DOHH2 (cell line): ENCODE measurements around the gene EXOSC7.

Experiments used
- H3F3A ChIP-seq: fragments of 200-600 bp; sonication (generic), shearing (Covaris generic); 2 replicates; pipeline ENCODE4 v1.6.0; 2016; ENCODE audit warnings: antibody characterized with exemption, mild to moderate bottlenecking; ENCODE audit not compliant: control insufficient read depth, insufficient read depth
- H3K27ac ChIP-seq: fragments of 200-600 bp; sonication (generic); 2 replicates; pipeline ENCODE4 v1.5.1; 2014; ENCODE audit warnings: low read depth, mild to moderate bottlenecking, low read length, moderate library complexity
- H3K27me3 ChIP-seq: fragments of 200-600 bp; sonication (generic); 2 replicates; pipeline ENCODE4 v1.6.1; 2014; ENCODE audit warnings: mild to moderate bottlenecking, low read length, mixed read lengths; ENCODE audit not compliant: control insufficient read depth
- H3K36me3 ChIP-seq: fragments of 200-600 bp; sonication (generic); 2 replicates; pipeline ENCODE4 v1.6.1; 2014; ENCODE audit warnings: mild to moderate bottlenecking, low read length, moderate library complexity, mixed read lengths; ENCODE audit not compliant: control insufficient read depth
- H3K4me1 ChIP-seq: fragments of 200-600 bp; sonication (generic); 2 replicates; pipeline ENCODE4 v1.6.1; 2014; ENCODE audit warnings: mild to moderate bottlenecking, low read length, mixed read lengths; ENCODE audit not compliant: control insufficient read depth
- H3K4me2 ChIP-seq: fragments of 200-600 bp; sonication (generic); 2 replicates; pipeline ENCODE4 v1.6.0; 2014; ENCODE audit warnings: mild to moderate bottlenecking, low read length, moderate library complexity
- H3K4me3 ChIP-seq: fragments of 200-600 bp; sonication (generic); 2 replicates; pipeline ENCODE4 v1.5.1; 2014; ENCODE audit warnings: mild to moderate bottlenecking, low read length, mixed read lengths
- H3K79me2 ChIP-seq: fragments of 200-600 bp; sonication (generic); 2 replicates; pipeline ENCODE4 v1.6.1; 2014; ENCODE audit warnings: mild to moderate bottlenecking, low read length, mixed read lengths; ENCODE audit not compliant: control insufficient read depth
- H3K9me2 ChIP-seq: fragments of 200-600 bp; sonication (generic); replicated peaks from 2 replicates; pipeline ENCODE4 v1.6.1; 2014; ENCODE audit warnings: mild to moderate bottlenecking, low read length, mixed read lengths; ENCODE audit not compliant: control insufficient read depth
- H3K9me3 ChIP-seq: fragments of 200-600 bp; sonication (generic); 2 replicates; pipeline ENCODE4 v1.6.1; 2014; ENCODE audit warnings: antibody characterized with exemption, low read length, mixed read lengths; ENCODE audit not compliant: control insufficient read depth, insufficient read depth
- H4K20me1 ChIP-seq: fragments of 200-600 bp; sonication (generic); 2 replicates; pipeline ENCODE4 v1.6.0; 2014; ENCODE audit warnings: low read depth, mild to moderate bottlenecking, antibody characterized with exemption, low read length, moderate library complexity; ENCODE audit not compliant: control insufficient read depth, insufficient read depth
- CTCF ChIP-seq: fragments of 200-600 bp; sonication (generic); IDR thresholded peaks from one replicate; pipeline ENCODE4 v1.5.1; 2014; ENCODE audit warnings: antibody characterized with exemption, mild to moderate bottlenecking, low read depth, low read length; ENCODE audit not compliant: poor library complexity, severe bottlenecking
- EZH2phosphoT487 ChIP-seq: fragments of 200-600 bp; sonication (generic); IDR thresholded peaks from 2 replicates; pipeline ENCODE4 v1.6.1; 2017; ENCODE audit warnings: borderline replicate concordance, mild to moderate bottlenecking, antibody characterized with exemption, low read length, moderate library complexity, mixed read lengths

Gene EXOSC7

GRCh38 chr3:44954304-44954703, 21.7 kb upstream of the EXOSC7 start:
- Histone ChIP-seq H3K27me3 (no peaks in the 10 kb centered on the region), H4K20me1 (no peaks in the 10 kb centered on the region), H3K9me3 (no peaks in the 10 kb centered on the region), H3F3A (no peaks in the 10 kb centered on the region), H3K36me3 (peaks cover 27% of the 10 kb centered on the region; the same call in 1 of the 2 replicates), H3K9me2 (no peaks in the 10 kb centered on the region), H3K79me2 (peaks cover 28% of the 10 kb centered on the region), H3K27ac (no peak overlapping the region), H3K4me3 (no peak overlapping the region), H3K4me1 (peaks cover 49% of the 10 kb centered on the region), H3K4me2 (peak overlapping the region; percentile 9; the same call in 1 of the 2 replicates)
- TF ChIP-seq EZH2phosphoT487 (no peak), CTCF (no peak)

- no peak for TF ChIP-seq EZH2phosphoT487
- TF ChIP-seq CTCF = no peak
- peaks cover 27% of the 10 kb centered on the region; the same call in 1 of the 2 replicates for H3K36me3 ChIP-seq
- H3K4me3 ChIP-seq = no peak overlapping the region
Measured at GRCh38 chr3:44954962-44955361, 21.1 kb upstream of the EXOSC7 start.

DNA sequence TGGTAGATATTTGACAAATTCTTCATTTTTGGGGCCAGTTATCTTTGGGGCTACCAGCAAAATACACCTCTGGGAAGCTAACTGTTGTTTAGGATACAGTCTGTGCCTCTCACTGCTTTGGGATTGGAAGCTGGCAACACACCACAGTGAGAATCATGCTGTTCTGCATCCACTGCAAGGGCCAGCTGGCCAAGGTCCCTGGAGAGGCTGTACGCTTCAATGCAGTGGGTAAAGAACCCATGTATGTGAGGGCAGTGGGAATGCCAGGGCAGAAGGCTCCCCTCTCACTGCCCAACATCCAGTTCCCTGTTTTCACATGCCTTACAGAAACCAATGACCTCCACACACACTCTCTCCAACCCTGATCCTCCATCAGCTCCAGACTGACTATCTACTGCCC, 20.1 kb upstream of the EXOSC7 start:
- Histone ChIP-seq H3K27ac (no peak overlapping the region), H3K9me2 (no peaks in the 10 kb centered on the region), H3K79me2 (peaks cover 36% of the 10 kb centered on the region), H3F3A (no peaks in the 10 kb centered on the region), H3K4me1 (peaks cover 42% of the 10 kb centered on the region), H3K4me3 (peak overlapping the region; percentile 19; the same call in 1 of the 2 replicates), H3K4me2 (peak overlapping the region; percentile 40), H3K27me3 (no peaks in the 10 kb centered on the region), H3K9me3 (no peaks in the 10 kb centered on the region), H4K20me1 (no peaks in the 10 kb centered on the region), H3K36me3 (peaks cover 27% of the 10 kb centered on the region; the same call in 1 of the 2 replicates)
- TF ChIP-seq EZH2phosphoT487 (no peak), CTCF (no peak)

More at GRCh38 chr3:44954962-44955361, 21.1 kb upstream of the EXOSC7 start:
- no peak overlapping the region for H3K27ac ChIP-seq
- H3K4me2 ChIP-seq = peak overlapping the region; percentile 9; the same call in 1 of the 2 replicates
- peaks cover 30% of the 10 kb centered on the region for H3K79me2 ChIP-seq
- no peaks in the 10 kb centered on the region for H3K9me2 ChIP-seq
- H3K9me3 ChIP-seq = no peaks in the 10 kb centered on the region
- H3K27me3 ChIP-seq = no peaks in the 10 kb centered on the region
- no peaks in the 10 kb centered on the region for H3F3A ChIP-seq
- peaks cover 49% of the 10 kb centered on the region for H3K4me1 ChIP-seq
- H4K20me1 ChIP-seq = no peaks in the 10 kb centered on the region
